ENCODE results near the gene CINP. TPM values are rescaled to one million over a fixed set of nuclear protein-coding genes. Genes with fewer than 3 reads are reported as not detected.

The CINP gene
- total and polyA plus RNA-seq, 2 of the 13 experiments (the other 11 are each of a cell fraction or from before 2014, with no cell fraction given), result 32.8 to 42.8 TPM

- in situ Hi-C loops (cut with HindIII; ENCODE audit: extremely low pct_ligation_motif_present, low pct_unique_long_range_greater_than_20kb) (no loop called here), intact Hi-C loops (cut with micrococcal nuclease; ENCODE audit: unreplicated experiment) (no loop called here)
- ChIA-PET POLR2A (no interaction called here), CTCF (ENCODE audit: low intra/inter-chr PET ratio, low total read pairs) (no interaction called here)
- WGBS (ENCODE audit: low lambda C conversion rate), result 91% methylated on average over 2 of the region's 2 CpGs
- no peaks in the 10 kb centered on the region for H4K20me1 ChIP-seq (ENCODE audit: insufficient read depth, low read length)
- DNase-seq (ENCODE audit: low spot score), result no peak
- no peaks in the 10 kb centered on the region for H3K27me3 ChIP-seq (ENCODE audit: control insufficient read depth in 1 of 2, insufficient read depth in 2 of 2, low read length in 2 of 2)
- peaks cover 3 to 8% of the 10 kb centered on the region in 2 experiments; a peak in 2 of 5 replicates for H3K36me3 ChIP-seq (replicated peaks in 1 of 2; ENCODE audit: control insufficient read depth in 1 of 2, insufficient read depth in 2 of 2, low read length in 2 of 2)
- no peaks in the 10 kb centered on the region for H3K79me2 ChIP-seq (ENCODE audit: insufficient read depth, low read length)
- no peak for FAIRE-seq
- H3K4me3 ChIP-seq (replicated peaks in 1 of 3; ENCODE audit: insufficient read depth in 1 of 3, low read depth in 2 of 3, low read length in 3 of 3), result no peak overlapping the region
- no peak for TF ChIP-seq ZBTB3 (CRISPR knock-in tag; IDR thresholded peaks at IDR 0.05; ENCODE audit: borderline replicate concordance, low read depth)
- H3K4me1 ChIP-seq (ENCODE audit: insufficient read depth, low read length), result peaks cover 18% of the 10 kb centered on the region
- no peak overlapping the region for H2AFZ ChIP-seq (ENCODE audit: low read length)
- no peak overlapping the region for H3K4me2 ChIP-seq (ENCODE audit: low read depth, low read length)
- H3K9ac ChIP-seq (ENCODE audit: insufficient read depth, low read depth, low read length), result no peak overlapping the region
- BruUV-seq (replicated peaks), result no TSS peak
- no peak overlapping the region for H3K27ac ChIP-seq (ENCODE audit: extremely low read length, insufficient read depth, low read length)
- ATAC-seq, result no peak
- no peaks in the 10 kb centered on the region for H3K9me3 ChIP-seq (ENCODE audit: low read length)
These were observed 11.6 kb upstream of the CINP start for GRCh38 chr14:102374264-102374663.

- no peak overlapping the region for H3K4me3 ChIP-seq (replicated peaks in 1 of 3; ENCODE audit: insufficient read depth in 1 of 3, low read depth in 2 of 3, low read length in 3 of 3)
- no peak overlapping the region for H3K9ac ChIP-seq (ENCODE audit: insufficient read depth, low read depth, low read length)
- WGBS (ENCODE audit: low lambda C conversion rate), result 96% methylated on average over 3 of the region's 3 CpGs
- peaks cover 18% of the 10 kb centered on the region for H3K4me1 ChIP-seq (ENCODE audit: insufficient read depth, low read length)
- no peaks in the 10 kb centered on the region for H3K9me3 ChIP-seq (ENCODE audit: low read length)
- no peak for TF ChIP-seq NKX3-1 (CRISPR knock-in tag; IDR thresholded peaks at IDR 0.05)
- TF ChIP-seq REPIN1 (CRISPR knock-in tag; IDR thresholded peaks at IDR 0.05; ENCODE audit: borderline replicate concordance, low read depth), result no peak
- no peak for TF ChIP-seq CEBPB (IDR thresholded peaks at IDR 0.05; ENCODE audit: borderline replicate concordance, low read depth, low read length)
- no peak for TF ChIP-seq ZNF83 (CRISPR knock-in tag; IDR thresholded peaks at IDR 0.05; ENCODE audit: borderline replicate concordance)
- no peak for TF ChIP-seq GMEB2 (CRISPR knock-in tag; IDR thresholded peaks at IDR 0.05; ENCODE audit: low read depth)
- TF ChIP-seq POGK (CRISPR knock-in tag; conservative IDR thresholded peaks at IDR 0.05), result no peak
- TF ChIP-seq SP140L (CRISPR knock-in tag; IDR thresholded peaks at IDR 0.05; ENCODE audit: borderline replicate concordance), result no peak
- no peak for TF ChIP-seq SNAI1 (CRISPR knock-in tag; IDR thresholded peaks at IDR 0.05; ENCODE audit: borderline replicate concordance)
- no peak for TF ChIP-seq ZNF703 (CRISPR knock-in tag; IDR thresholded peaks at IDR 0.05; ENCODE audit: borderline replicate concordance)
- no peak for TF ChIP-seq PHF21A (CRISPR knock-in tag; IDR thresholded peaks at IDR 0.05)
- no peak for TF ChIP-seq MNT (IDR thresholded peaks at IDR 0.05)
- no peak overlapping the region for H3K4me2 ChIP-seq (ENCODE audit: low read depth, low read length)
- in situ Hi-C loops (cut with HindIII; ENCODE audit: extremely low pct_ligation_motif_present, low pct_unique_long_range_greater_than_20kb), result no loop called here
- H2AFZ ChIP-seq (ENCODE audit: low read length), result no peak overlapping the region
- no peaks in the 10 kb centered on the region for H3K27me3 ChIP-seq (ENCODE audit: control insufficient read depth in 1 of 2, insufficient read depth in 2 of 2, low read length in 2 of 2)
- H3K27ac ChIP-seq (ENCODE audit: extremely low read length, insufficient read depth, low read length), result no peak overlapping the region
- ATAC-seq (no peak), FAIRE-seq (no peak), DNase-seq (ENCODE audit: low spot score) (no peak)
- no peaks in the 10 kb centered on the region for H3K79me2 ChIP-seq (ENCODE audit: insufficient read depth, low read length)
- no peaks in the 10 kb centered on the region for H4K20me1 ChIP-seq (ENCODE audit: insufficient read depth, low read length)
- ChIA-PET CTCF (ENCODE audit: low intra/inter-chr PET ratio, low total read pairs) (no interaction called here), POLR2A (no interaction called here)
- peaks cover 3 to 8% of the 10 kb centered on the region in 2 experiments; a peak in 2 of 5 replicates for H3K36me3 ChIP-seq (replicated peaks in 1 of 2; ENCODE audit: control insufficient read depth in 1 of 2, insufficient read depth in 2 of 2, low read length in 2 of 2)
- no TSS peak for BruUV-seq (replicated peaks)
- intact Hi-C loops (cut with micrococcal nuclease; ENCODE audit: unreplicated experiment), result no loop called here
These were observed 10.4 kb upstream of the CINP start for GRCh38 chr14:102373110-102373509.
